ENCODE results near the gene DOCK4. TPM values are rescaled to one million over a fixed set of nuclear protein-coding genes. Genes with fewer than 3 reads are reported as not detected.

The DOCK4 gene
- total and polyA plus RNA-seq, 2 donors from 2014 or later: 3.2 to 38.9 TPM

- Histone ChIP-seq H3K4me1 (ENCODE audit: control insufficient read depth in 2 of 3, insufficient read depth in 2 of 3, low read depth in 1 of 3, low read length in 3 of 3) (peaks cover 0 to 4% (median 0%) of the 10 kb centered on the region in 3 donors), H3K9me3 (ENCODE audit: control insufficient read depth in 2 of 3, insufficient read depth in 1 of 3, low read length in 3 of 3) (no peaks in the 10 kb centered on the region), H3K27ac (ENCODE audit: low read depth in 2 of 2, low read length in 2 of 2) (no peak overlapping the region), H3K9ac (ENCODE audit: low read length in 3 of 3) (no peak overlapping the region), H3K27me3 (ENCODE audit: control insufficient read depth, insufficient read depth, low read length) (no peaks in the 10 kb centered on the region), H3K4me3 (ENCODE audit: low read length in 3 of 3) (no peak overlapping the region), H3K36me3 (ENCODE audit: control insufficient read depth in 2 of 3, insufficient read depth in 3 of 3, low read length in 3 of 3) (no peaks in the 10 kb centered on the region)
- TF ChIP-seq CTCF (IDR thresholded peaks at IDR 0.05; ENCODE audit: borderline replicate concordance, extremely low read depth, insufficient read depth): no peak
- DNase-seq: no peak
- intact Hi-C loops (cut with DNase I): no loop called here
- no peak for FAIRE-seq
Measured at GRCh38 chr7:112189691-112190090, 16.5 kb downstream of the DOCK4 start.

- FAIRE-seq (no peak), DNase-seq (no peak)
- Histone ChIP-seq H3K9ac (ENCODE audit: low read length in 3 of 3) (no peak overlapping the region), H3K4me1 (ENCODE audit: control insufficient read depth in 2 of 3, insufficient read depth in 2 of 3, low read depth in 1 of 3, low read length in 3 of 3) (peaks cover 0 to 4% (median 0%) of the 10 kb centered on the region in 3 donors), H3K4me3 (ENCODE audit: low read length in 3 of 3) (no peak overlapping the region), H3K36me3 (ENCODE audit: control insufficient read depth in 2 of 3, insufficient read depth in 3 of 3, low read length in 3 of 3) (no peaks in the 10 kb centered on the region), H3K27ac (ENCODE audit: low read depth in 2 of 2, low read length in 2 of 2) (no peak overlapping the region), H3K27me3 (ENCODE audit: control insufficient read depth, insufficient read depth, low read length) (no peaks in the 10 kb centered on the region), H3K9me3 (ENCODE audit: control insufficient read depth in 2 of 3, insufficient read depth in 1 of 3, low read length in 3 of 3) (no peaks in the 10 kb centered on the region)
- intact Hi-C loops (cut with DNase I): no loop called here
- TF ChIP-seq CTCF (IDR thresholded peaks at IDR 0.05; ENCODE audit: borderline replicate concordance, extremely low read depth, insufficient read depth): no peak
Measured at GRCh38 chr7:112188257-112188656, 17.9 kb downstream of the DOCK4 start.

- H3K27me3 ChIP-seq (ENCODE audit: control insufficient read depth, insufficient read depth, low read length): no peaks in the 10 kb centered on the region
- FAIRE-seq (no peak), DNase-seq (no peak)
- H3K9me3 ChIP-seq (ENCODE audit: control insufficient read depth in 2 of 3, insufficient read depth in 1 of 3, low read length in 3 of 3): no peaks in the 10 kb centered on the region
- H3K4me3 ChIP-seq (ENCODE audit: low read length in 3 of 3): no peak overlapping the region
- TF ChIP-seq CTCF (IDR thresholded peaks at IDR 0.05; ENCODE audit: borderline replicate concordance, extremely low read depth, insufficient read depth): no peak
- peaks cover 0 to 7% (median 0%) of the 10 kb centered on the region in 3 donors for H3K4me1 ChIP-seq (ENCODE audit: control insufficient read depth in 2 of 3, insufficient read depth in 2 of 3, low read depth in 1 of 3, low read length in 3 of 3)
- no peaks in the 10 kb centered on the region for H3K36me3 ChIP-seq (ENCODE audit: control insufficient read depth in 2 of 3, insufficient read depth in 3 of 3, low read length in 3 of 3)
- H3K9ac ChIP-seq (ENCODE audit: low read length in 3 of 3): no peak overlapping the region
- intact Hi-C loops (cut with DNase I): no loop called here
- H3K27ac ChIP-seq (ENCODE audit: low read depth in 2 of 2, low read length in 2 of 2): no peak overlapping the region
Measured at GRCh38 chr7:112186300-112186699, 19.9 kb downstream of the DOCK4 start.

Data from kidney (tissue), 14 donors.